GM21717 (cell line): ENCODE data around the gene SLFN12L.
"Not testable (repeated sequence)": the region's sequence is repeated elsewhere in the genome, so short reads cannot be mapped to it uniquely, and the experiment has no call there.

Experiments
- ATAC-seq: cut with Tn5 transposase; IDR thresholded peaks from one replicate; pipeline ENCODE4 v1.9.1; 2021; ENCODE audit warnings: mild to moderate bottlenecking, moderate library complexity; ENCODE audit not compliant: unreplicated experiment

The SLFN12L gene

GRCh38 chr17:35498448-35499178 lies 38.9 kb downstream of the SLFN12L start:
- no peak for ATAC-seq

GRCh38 chr17:35496451-35497290 lies 40.8 kb downstream of the SLFN12L start:
- ATAC-seq: no peak

- ATAC-seq: no peak
These were observed 44.4 kb downstream of the SLFN12L start for GRCh38 chr17:35493040-35493439.

GRCh38 chr17:35491417-35491816 lies 46.1 kb downstream of the SLFN12L start:
- ATAC-seq: no peak

GRCh38 chr17:35489944-35490343 lies 47.5 kb downstream of the SLFN12L start:
- ATAC-seq: no peak

GRCh38 chr17:35488991-35489390 lies 48.5 kb downstream of the SLFN12L start:
- no peak for ATAC-seq

- ATAC-seq: peak; percentile 57
These were observed 50.4 kb downstream of the SLFN12L start for GRCh38 chr17:35486920-35487732.

- no peak for ATAC-seq
These were observed 58.2 kb downstream of the SLFN12L start for GRCh38 chr17:35479271-35479670.

- ATAC-seq: no peak
These were observed 60.2 kb downstream of the SLFN12L start for GRCh38 chr17:35477248-35477647.

GRCh38 chr17:35476283-35476820 lies 61.1 kb downstream of the SLFN12L start:
- no peak for ATAC-seq

GRCh38 chr17:35468475-35468874 lies 69.0 kb downstream of the SLFN12L start:
- ATAC-seq: no peak

GRCh38 chr17:35467824-35468223 lies 69.7 kb downstream of the SLFN12L start:
- no peak for ATAC-seq

- peak; percentile 83 for ATAC-seq
These were observed 77.1 kb downstream of the SLFN12L start for GRCh38 chr17:35460354-35460851.

GRCh38 chr17:35454035-35454434 lies 83.4 kb downstream of the SLFN12L start:
- not testable (repeated sequence) for ATAC-seq

- no peak for ATAC-seq
These were observed 84.3 kb downstream of the SLFN12L start for GRCh38 chr17:35453171-35453570.

- no peak for ATAC-seq
These were observed 88.0 kb downstream of the SLFN12L start for GRCh38 chr17:35449371-35449931.

- peak; percentile 6 for ATAC-seq
These were observed 88.6 kb downstream of the SLFN12L start for GRCh38 chr17:35448899-35449227.

GRCh38 chr17:35448214-35448898 lies 89.1 kb downstream of the SLFN12L start, which contains the start of gene SLFN13:
Gene SLFN13, minus strand, starts transcription at chr17:35448766. Its CDS starts 3,086 bp downstream, at chr17:35445680.
- ATAC-seq: peak; percentile 75

GRCh38 chr17:35447499-35447898 lies 90.0 kb downstream of the SLFN12L start:
- no peak for ATAC-seq

GRCh38 chr17:35438433-35438832 lies 99.0 kb downstream of the SLFN12L start:
- no peak for ATAC-seq
